K562 (cell line): ENCODE results near the gene GPR37L1. TPM values are rescaled to one million over a fixed set of nuclear protein-coding genes. Genes with fewer than 3 reads are reported as not detected.

Experiments used
- ATAC-seq: fragments of 200-7000 bp; cut with Tn5 transposase; 3 replicates; pipeline ENCODE4 v1.9.1; 2020; ENCODE audit warnings: moderate library complexity
- BruUV-seq: library from RNA; stranded (reverse); fragments of 400-500 nt; replicated peaks from 2 replicates; lab custom pipeline; 2021; lab: Mats Ljungman, UMichigan
- CTCF ChIA-PET: fragments of 300-600 bp; formaldehyde crosslinking; extraction: SDS; loops from one replicate; lab custom pipeline; 2021; ENCODE audit warnings: low intra/inter-chr PET ratio; lab: Yijun Ruan, JAX
- POLR2A ChIA-PET: fragments of 300-600, 350-650 bp; sonication (Branson Sonifier 250); formaldehyde crosslinking; extraction: SDS; loops from one replicate; lab custom pipeline; 2021; ENCODE audit warnings: antibody characterized with exemption, inconsistent platforms; lab: Yijun Ruan, JAX
- DNase-seq, 4 experiments: peaks; one replicate each; pipeline versions ENCODE4 v3.0.0 to v3.0.0-alpha.2; 2011 to 2018; ENCODE audit warnings: low spot score in 3 of 4, mixed read lengths in 3 of 4; ENCODE audit errors: extremely low read depth in 1 of 4
- FAIRE-seq: peaks from 2 replicates; lab custom pipeline; 2011; peaks lifted over from hg19 to GRCh38; lab: Jason Lieb, UNC
- H2AFZ ChIP-seq: 2 replicates; pipeline ENCODE4 v1.6.0; 2011; ENCODE audit warnings: low read depth, low read length, control low read depth, inconsistent platforms
- H3K27ac ChIP-seq: fragments of 200-600 bp; 3 replicates; pipeline ENCODE4 v1.8.0; 2011; ENCODE audit warnings: low read depth, mild to moderate bottlenecking, control low read depth, inconsistent platforms, low read length, moderate library complexity, mixed read lengths; ENCODE audit errors: extremely low read depth
- H3K27me3 ChIP-seq, 2 experiments: fragments of 300-600 bp in 1 of 2; 2 replicates in 1 of 2; 3 replicates in 1 of 2; pipeline versions ENCODE4 v1.6.0 to v1.8.0; 2011; ENCODE audit warnings: inconsistent platforms in 2 of 2, low read length in 2 of 2, mild to moderate bottlenecking in 1 of 2, mixed read lengths in 1 of 2, moderate library complexity in 1 of 2; ENCODE audit not compliant: control insufficient read depth in 2 of 2, insufficient read depth in 2 of 2
- H3K36me3 ChIP-seq: fragments of 300-600 bp; 3 replicates; pipeline ENCODE4 v1.8.0; 2011; ENCODE audit warnings: mild to moderate bottlenecking, low read length, inconsistent platforms; ENCODE audit not compliant: control insufficient read depth, insufficient read depth
- H3K4me1 ChIP-seq, 2 experiments: fragments of 200-600 bp in 1 of 2; replicated peaks in 1 of 2; 2 replicates in 1 of 2; 3 replicates in 1 of 2; pipeline versions ENCODE4 v1.5.1 to v1.8.0; 2011; ENCODE audit warnings: inconsistent platforms in 2 of 2, low read length in 2 of 2, mild to moderate bottlenecking in 1 of 2, mixed read lengths in 1 of 2, moderate library complexity in 1 of 2; ENCODE audit not compliant: control insufficient read depth in 2 of 2, insufficient read depth in 2 of 2
- H3K4me2 ChIP-seq: 2 replicates; pipeline ENCODE4 v1.6.1; 2011; ENCODE audit warnings: low read length, control low read depth, inconsistent platforms, mixed read lengths; ENCODE audit not compliant: insufficient read depth
- H3K4me3 ChIP-seq: fragments of 200-600 bp; sonication (generic), shearing (Covaris generic); 2 replicates; pipeline ENCODE4 v1.5.1; 2016; ENCODE audit warnings: control low read depth, inconsistent platforms
- H3K79me2 ChIP-seq: fragments of 200-600 bp; 3 replicates; pipeline ENCODE4 v1.8.0; 2011; ENCODE audit warnings: low read length, inconsistent platforms; ENCODE audit not compliant: control insufficient read depth, insufficient read depth
- H3K9ac ChIP-seq, 2 experiments: 2 replicates each; pipeline versions ENCODE4 v1.6.0 to v1.6.1; 2011; ENCODE audit warnings: low read depth in 2 of 2, low read length in 2 of 2, control low read depth in 1 of 2, inconsistent platforms in 1 of 2, mild to moderate bottlenecking in 1 of 2, mixed read lengths in 1 of 2; ENCODE audit not compliant: insufficient read depth in 1 of 2
- H3K9me1 ChIP-seq: one replicate; pipeline ENCODE4 v1.6.0; 2011; ENCODE audit warnings: inconsistent platforms, mild to moderate bottlenecking, low read length, moderate library complexity; ENCODE audit not compliant: control insufficient read depth, insufficient read depth
- H3K9me3 ChIP-seq: replicated peaks from 2 replicates; pipeline ENCODE4 v1.5.1; 2011; ENCODE audit warnings: low read depth, low read length, inconsistent platforms; ENCODE audit not compliant: control insufficient read depth, insufficient read depth
- H4K20me1 ChIP-seq: replicated peaks from 2 replicates; pipeline ENCODE4 v1.6.1; 2011; ENCODE audit warnings: low read length, inconsistent platforms, mixed read lengths; ENCODE audit not compliant: control insufficient read depth, insufficient read depth
- HMGN3 ChIP-seq: IDR thresholded peaks from 2 replicates; pipeline ENCODE4 v1.6.1; 2011; ENCODE audit warnings: borderline replicate concordance, low read depth, mild to moderate bottlenecking, mixed read lengths, low read length; ENCODE audit not compliant: insufficient read length; ENCODE audit errors: extremely low read depth
- HSF4 ChIP-seq: fragments of 250-450 bp; sonication (Bioruptor Pico); IDR thresholded peaks from 2 replicates; pipeline ENCODE4 v2.1.2; 2022; ENCODE audit warnings: mild to moderate bottlenecking, moderate library complexity, borderline replicate concordance
- MAFK ChIP-seq: IDR thresholded peaks from 2 replicates; pipeline ENCODE4 v1.6.1; 2011; ENCODE audit warnings: low read length, improper control_type of control experiment
- NFIX ChIP-seq: fragments of 250-450 bp; sonication (Bioruptor Pico); IDR thresholded peaks from 2 replicates; pipeline ENCODE4 v1.4.0; 2020; ENCODE audit warnings: low read depth, mild to moderate bottlenecking, moderate library complexity
- PHF20 ChIP-seq: fragments of 450-650 bp; IDR thresholded peaks from 2 replicates; pipeline ENCODE4 v1.6.1; 2018; ENCODE audit not compliant: partially characterized antibody
- U2AF2 ChIP-seq: fragments of 200-400 bp; formaldehyde crosslinking; optimal IDR thresholded peaks from 2 replicates; pipeline ENCODE3; 2017; ENCODE audit warnings: low read depth, mild to moderate bottlenecking, low read length
- ZKSCAN1 ChIP-seq: fragments of 150-350 bp; IDR thresholded peaks from 2 replicates; pipeline ENCODE4 v1.6.1; 2016; ENCODE audit warnings: low read depth, low read length
- WGBS: fragments of 100-300 bp; shearing (Covaris generic); methylation state at CpG from one replicate; pipeline ENCODE4 v1.1.6; 2016; ENCODE audit warnings: low coverage, mixed read lengths; ENCODE audit not compliant: insufficient coverage; ENCODE audit errors: missing lambda C conversion rate; 5-methylcytosine and 5-hydroxymethylcytosine counted together
- in situ Hi-C: fragments of 300-500 bp; cut with MboI; formaldehyde crosslinking; loops from 4 replicates; pipeline ENCODE4 v1.15.0; 2018; ENCODE audit warnings: inconsistent platforms, mixed read lengths
- intact Hi-C: fragments of 100-400 bp; cut with micrococcal nuclease; formaldehyde crosslinking; loops from 2 replicates; pipeline ENCODE4 v1.14.2; 2022
- polyA plus RNA-seq, 8 experiments: library from polyadenylated mRNA; depleted of rRNA in 4 of 8; stranded (reverse) in 5 of 8; unstranded in 3 of 8; fragments of >200 nt; fragmentation: Nextera tagmentation in 2 of 8; fragmentation: Illumina TruSeq in 1 of 8; extraction: Ambion mirVana in 2 of 8; extraction: Trizol in 1 of 8; gene quantifications; 2 replicates each; pipeline versions ENCODE4 v1.2.1 to v1.2.3, GENCODE V29; 2011 to 2014; ENCODE audit warnings: inconsistent platforms in 1 of 8, missing spikeins in 1 of 8
- total RNA-seq, 7 experiments: library from RNA; depleted of rRNA in 6 of 7; stranded (reverse); fragments of >200 nt in 6 of 7; fragmentation: Illumina TruSeq in 2 of 7; extraction: Trizol in 2 of 7; gene quantifications; 2 replicates each; pipeline versions ENCODE4 v1.2.1 to v1.2.3, GENCODE V29; 2011 to 2021; ENCODE audit warnings: low replicate concordance in 1 of 7
- TF ChIP-seq, protein P1 (sequence below): sonication (generic); formaldehyde crosslinking; IDR thresholded peaks from 2 replicates; pipeline ENCODE4 v1.8.1; 2022; ENCODE audit warnings: missing genetic modification reagents
- TF ChIP-seq, protein P2 (sequence below): fragments of 450-650 bp; IDR thresholded peaks from 2 replicates; pipeline ENCODE4 v1.7.1; 2018; ENCODE audit warnings: mild to moderate bottlenecking, low read depth; ENCODE audit not compliant: partially characterized antibody
- TF ChIP-seq, protein P3 (sequence below), 2 experiments: fragments of 250-450 bp in 1 of 2; fragments of 450-650 bp in 1 of 2; sonication (Bioruptor Pico) in 1 of 2; IDR thresholded peaks; 2 replicates each; pipeline versions ENCODE4 v1.6.1 to v1.8.0; 2016 to 2021; ENCODE audit warnings: mild to moderate bottlenecking in 2 of 2, moderate library complexity in 2 of 2, missing compliant biosample characterization in 1 of 2, missing genetic modification characterization in 1 of 2

The GPR37L1 gene
- total and polyA plus RNA-seq, 9 of the 15 experiments (the other 6 are each of a cell fraction or from before 2014, with no cell fraction given): not detected

DNA sequence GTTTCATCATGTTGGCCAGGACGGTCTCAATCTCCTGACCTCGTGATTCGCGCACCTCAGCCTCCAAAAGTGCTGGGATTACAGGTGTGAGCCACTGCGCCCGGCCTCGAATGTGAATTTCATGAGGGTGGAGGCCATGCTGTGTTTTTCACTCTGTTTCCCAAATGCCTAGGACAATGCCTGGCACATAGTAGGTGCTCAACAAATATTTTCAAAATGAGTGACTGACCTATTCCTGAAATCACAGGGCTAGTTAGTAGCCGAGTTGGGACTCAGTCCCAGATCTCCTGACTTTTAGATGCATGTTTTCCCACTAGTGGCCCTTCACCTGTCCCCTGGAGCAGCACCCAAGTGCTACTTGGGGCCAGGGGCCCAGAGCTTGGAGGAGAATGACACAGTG, 6.4 kb upstream of the GPR37L1 start:
- intact Hi-C loops: loop anchor here (5.0 kb wide), 1 partner anchor 234 kb away; no protein-coding TSS in a partner anchor

DNA sequence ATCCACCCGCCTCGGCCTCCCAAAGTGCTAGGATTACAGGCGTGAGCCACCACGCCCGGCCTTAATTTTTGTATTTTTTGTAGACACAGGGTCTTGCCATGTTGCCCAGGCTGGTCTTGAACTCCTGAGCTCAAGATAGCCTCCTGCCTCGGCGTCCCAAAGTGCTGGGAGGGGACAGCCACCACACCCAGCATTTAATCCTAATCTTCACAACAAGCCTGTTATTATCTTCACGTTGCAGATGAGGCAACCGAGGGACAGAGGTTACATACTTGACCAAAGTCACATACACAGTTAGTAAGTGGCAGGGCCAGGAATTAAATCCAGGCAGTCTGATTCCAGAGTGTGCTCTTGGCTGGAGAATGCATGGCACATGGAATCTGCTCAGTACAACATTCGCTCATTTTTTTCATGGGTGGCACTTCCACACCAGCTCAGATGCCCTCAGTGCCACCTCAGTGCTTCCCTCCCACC, 4.8 kb upstream of the GPR37L1 start:
- peaks cover 12% of the 10 kb centered on the region; the same call in 1 of the 2 replicates for H4K20me1 ChIP-seq
- ChIA-PET POLR2A (interaction anchor here (0.5 to 1.8 kb wide), 13 partner anchors 11 to 1188 kb away, joined by 3 to 10 read pairs (median 3); no protein-coding TSS in a partner anchor), CTCF (interaction anchor here (0.7 to 3.8 kb wide), 7 partner anchors 101 to 588 kb away, joined by 3 to 66 read pairs (median 15); partner anchors contain the start of gene ELF3)
- in situ Hi-C loops (no loop called here), intact Hi-C loops (loop anchor here (5.0 kb wide), 1 partner anchor 236 kb away; no protein-coding TSS in a partner anchor)
- H3K4me1 ChIP-seq: peaks cover 9 to 14% of the 10 kb centered on the region in 2 experiments; a peak in 4 of 5 replicates
- FAIRE-seq (peak; percentile 90), DNase-seq (peak in 2 of 4 experiments; percentile 79 to 87), ATAC-seq (peak; percentile 75)
- H3K27me3 ChIP-seq: peaks cover 16 to 33% of the 10 kb centered on the region in 2 experiments
- no peak overlapping the region for H3K4me3 ChIP-seq
- BruUV-seq: no TSS peak
- H3K9me3 ChIP-seq: no peaks in the 10 kb centered on the region
- H3K9ac ChIP-seq: peak overlapping the region in 1 of 2 experiments; percentile 21; a peak in 1 of 4 replicates
- no peaks in the 10 kb centered on the region for H3K9me1 ChIP-seq
- 3% methylated on average over 10 of the region's 10 CpGs for WGBS
- H3K79me2 ChIP-seq: no peaks in the 10 kb centered on the region
- H3K36me3 ChIP-seq: no peaks in the 10 kb centered on the region
- no peak overlapping the region for H2AFZ ChIP-seq
- H3K27ac ChIP-seq: no peak overlapping the region; the same call in 2 of the 3 replicates
- H3K4me2 ChIP-seq: peak overlapping the region; percentile 28
- TF ChIP-seq PHF20: peak; percentile 63
- TF ChIP-seq MAFK: peak; percentile 9; the same call in 1 of the 2 replicates
- TF ChIP-seq, protein P1, sequence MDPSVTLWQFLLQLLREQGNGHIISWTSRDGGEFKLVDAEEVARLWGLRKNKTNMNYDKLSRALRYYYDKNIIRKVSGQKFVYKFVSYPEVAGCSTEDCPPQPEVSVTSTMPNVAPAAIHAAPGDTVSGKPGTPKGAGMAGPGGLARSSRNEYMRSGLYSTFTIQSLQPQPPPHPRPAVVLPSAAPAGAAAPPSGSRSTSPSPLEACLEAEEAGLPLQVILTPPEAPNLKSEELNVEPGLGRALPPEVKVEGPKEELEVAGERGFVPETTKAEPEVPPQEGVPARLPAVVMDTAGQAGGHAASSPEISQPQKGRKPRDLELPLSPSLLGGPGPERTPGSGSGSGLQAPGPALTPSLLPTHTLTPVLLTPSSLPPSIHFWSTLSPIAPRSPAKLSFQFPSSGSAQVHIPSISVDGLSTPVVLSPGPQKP (CRISPR knock-in tag): no peak
- no peak for TF ChIP-seq HSF4
- TF ChIP-seq, protein P2, sequence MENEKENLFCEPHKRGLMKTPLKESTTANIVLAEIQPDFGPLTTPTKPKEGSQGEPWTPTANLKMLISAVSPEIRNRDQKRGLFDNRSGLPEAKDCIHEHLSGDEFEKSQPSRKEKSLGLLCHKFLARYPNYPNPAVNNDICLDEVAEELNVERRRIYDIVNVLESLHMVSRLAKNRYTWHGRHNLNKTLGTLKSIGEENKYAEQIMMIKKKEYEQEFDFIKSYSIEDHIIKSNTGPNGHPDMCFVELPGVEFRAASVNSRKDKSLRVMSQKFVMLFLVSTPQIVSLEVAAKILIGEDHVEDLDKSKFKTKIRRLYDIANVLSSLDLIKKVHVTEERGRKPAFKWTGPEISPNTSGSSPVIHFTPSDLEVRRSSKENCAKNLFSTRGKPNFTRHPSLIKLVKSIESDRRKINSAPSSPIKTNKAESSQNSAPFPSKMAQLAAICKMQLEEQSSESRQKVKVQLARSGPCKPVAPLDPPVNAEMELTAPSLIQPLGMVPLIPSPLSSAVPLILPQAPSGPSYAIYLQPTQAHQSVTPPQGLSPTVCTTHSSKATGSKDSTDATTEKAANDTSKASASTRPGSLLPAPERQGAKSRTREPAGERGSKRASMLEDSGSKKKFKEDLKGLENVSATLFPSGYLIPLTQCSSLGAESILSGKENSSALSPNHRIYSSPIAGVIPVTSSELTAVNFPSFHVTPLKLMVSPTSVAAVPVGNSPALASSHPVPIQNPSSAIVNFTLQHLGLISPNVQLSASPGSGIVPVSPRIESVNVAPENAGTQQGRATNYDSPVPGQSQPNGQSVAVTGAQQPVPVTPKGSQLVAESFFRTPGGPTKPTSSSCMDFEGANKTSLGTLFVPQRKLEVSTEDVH: no peak
- no peak for TF ChIP-seq U2AF2
- no peak for TF ChIP-seq HMGN3
- TF ChIP-seq, protein P3, sequence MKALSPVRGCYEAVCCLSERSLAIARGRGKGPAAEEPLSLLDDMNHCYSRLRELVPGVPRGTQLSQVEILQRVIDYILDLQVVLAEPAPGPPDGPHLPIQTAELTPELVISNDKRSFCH (CRISPR knock-in tag; IDR thresholded peaks at IDR 0.05): no peak
- TF ChIP-seq, protein P3 (tag; IDR thresholded peaks at IDR 0.05): no peak

More for the DNA sequence above, 6.4 kb upstream of the GPR37L1 start:
- CTCF ChIA-PET: no interaction called here
- BruUV-seq: no TSS peak
- no peak for DNase-seq
- FAIRE-seq: no peak
- Histone ChIP-seq H3K27me3 (peaks cover 6 to 19% of the 10 kb centered on the region in 2 experiments; a peak in 4 of 5 replicates), H3K4me2 (no peak overlapping the region), H4K20me1 (0 out of 2 replicates have a peak, but pooled peaks cover 3% of the 10 kb centered on the region), H3K4me1 (peaks cover 8 to 9% of the 10 kb centered on the region in 2 experiments; a peak in 4 of 5 replicates), H3K9me1 (no peaks in the 10 kb centered on the region), H3K79me2 (no peaks in the 10 kb centered on the region), H3K9me3 (no peaks in the 10 kb centered on the region), H2AFZ (no peak overlapping the region), H3K27ac (no peak overlapping the region), H3K9ac (no peak overlapping the region), H3K36me3 (no peaks in the 10 kb centered on the region), H3K4me3 (no peak overlapping the region)
- ATAC-seq: no peak
- in situ Hi-C loops: no loop called here
- POLR2A ChIA-PET: interaction anchor here (1.2 kb wide), 1 partner anchor 117 kb away, joined by 3 read pairs; no protein-coding TSS in a partner anchor
- 71% methylated on average over 8 of the region's 8 CpGs for WGBS
- TF ChIP-seq NFIX (CRISPR knock-in tag) (no peak), ZKSCAN1 (peak; percentile 91)
